ENCODE results near the gene ABCB4. TPM values are rescaled to one million over a fixed set of nuclear protein-coding genes. Genes with fewer than 3 reads are reported as not detected.

The ABCB4 gene
- polyA plus RNA-seq, 1 donor (not counting 4 experiments of a cell fraction or from before 2014, with no cell fraction given): not detected

DNA sequence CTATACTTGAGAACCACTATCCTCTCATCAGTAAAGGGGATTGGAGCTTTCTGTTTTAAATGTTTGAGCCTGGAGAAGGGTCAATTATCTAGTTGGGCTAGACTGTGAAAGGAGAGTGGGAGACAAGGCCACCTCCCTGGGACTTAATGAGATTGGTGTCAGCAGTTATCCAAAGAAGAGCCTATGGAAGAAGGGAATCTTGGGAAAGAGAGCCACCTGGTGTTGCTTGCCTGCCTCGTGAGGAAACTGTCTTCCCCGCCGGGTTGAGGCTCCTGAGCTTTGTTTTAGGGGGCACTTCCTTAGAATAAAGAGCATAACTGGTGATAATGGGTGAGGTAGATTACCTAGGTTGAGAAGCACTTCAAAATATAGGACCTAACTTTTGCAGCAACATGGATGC, 32.0 kb upstream of the ABCB4 start:
- H3K9me3 ChIP-seq (ENCODE audit: control insufficient read depth, low read depth, low read length): no peaks in the 10 kb centered on the region
- no peaks in the 10 kb centered on the region for H3K4me1 ChIP-seq (ENCODE audit: control insufficient read depth, extremely low read depth, insufficient read depth, low read length)
- DNase-seq (ENCODE audit: low read depth, low spot score) (no peak), FAIRE-seq (no peak)
- dilution Hi-C loops (cut with MboI; ENCODE audit: extremely low pct_ligation_motif_present, low sequenced_read_pairs): no loop called here
- TF ChIP-seq EZH2 (IDR thresholded peaks at IDR 0.05; ENCODE audit: low read length): no peak
- TF ChIP-seq, protein P1, sequence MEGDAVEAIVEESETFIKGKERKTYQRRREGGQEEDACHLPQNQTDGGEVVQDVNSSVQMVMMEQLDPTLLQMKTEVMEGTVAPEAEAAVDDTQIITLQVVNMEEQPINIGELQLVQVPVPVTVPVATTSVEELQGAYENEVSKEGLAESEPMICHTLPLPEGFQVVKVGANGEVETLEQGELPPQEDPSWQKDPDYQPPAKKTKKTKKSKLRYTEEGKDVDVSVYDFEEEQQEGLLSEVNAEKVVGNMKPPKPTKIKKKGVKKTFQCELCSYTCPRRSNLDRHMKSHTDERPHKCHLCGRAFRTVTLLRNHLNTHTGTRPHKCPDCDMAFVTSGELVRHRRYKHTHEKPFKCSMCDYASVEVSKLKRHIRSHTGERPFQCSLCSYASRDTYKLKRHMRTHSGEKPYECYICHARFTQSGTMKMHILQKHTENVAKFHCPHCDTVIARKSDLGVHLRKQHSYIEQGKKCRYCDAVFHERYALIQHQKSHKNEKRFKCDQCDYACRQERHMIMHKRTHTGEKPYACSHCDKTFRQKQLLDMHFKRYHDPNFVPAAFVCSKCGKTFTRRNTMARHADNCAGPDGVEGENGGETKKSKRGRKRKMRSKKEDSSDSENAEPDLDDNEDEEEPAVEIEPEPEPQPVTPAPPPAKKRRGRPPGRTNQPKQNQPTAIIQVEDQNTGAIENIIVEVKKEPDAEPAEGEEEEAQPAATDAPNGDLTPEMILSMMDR (optimal IDR thresholded peaks at IDR 0.05 in 1 of 3, IDR thresholded peaks at IDR 0.05 in 1 of 3, conservative IDR thresholded peaks at IDR 0.05 in 1 of 3; ENCODE audit: extremely low read depth in 1 of 3, insufficient read depth in 2 of 3, low read length in 3 of 3): peak in 1 of 3 experiments; percentile 44
- no peak overlapping the region for H3K9ac ChIP-seq (ENCODE audit: control insufficient read depth, extremely low read depth, insufficient read depth, low read length)
- no peak overlapping the region for H3K4me2 ChIP-seq (ENCODE audit: control insufficient read depth, extremely low read depth, insufficient read depth, low read depth, low read length)
- no peaks in the 10 kb centered on the region for H3K27me3 ChIP-seq (ENCODE audit: control insufficient read depth, extremely low read depth, insufficient read depth, low read length)
- no peak overlapping the region for H3K4me3 ChIP-seq (ENCODE audit: control insufficient read depth in 2 of 3, extremely low read depth in 1 of 3, insufficient read depth in 2 of 3, low read depth in 1 of 3, low read length in 3 of 3)
- no peaks in the 10 kb centered on the region for H3K9me1 ChIP-seq (ENCODE audit: control insufficient read depth, extremely low read depth, insufficient read depth, low read length)
- no peak overlapping the region for H2AFZ ChIP-seq (ENCODE audit: control insufficient read depth, low read length)
- no peaks in the 10 kb centered on the region for H3K79me2 ChIP-seq (ENCODE audit: control insufficient read depth, insufficient read depth, low read length)
- no peaks in the 10 kb centered on the region for H4K20me1 ChIP-seq (ENCODE audit: control insufficient read depth, extremely low read depth, insufficient read depth, low read length)
- H3K27ac ChIP-seq (ENCODE audit: control insufficient read depth, insufficient read depth, low read length): no peak overlapping the region
- no peaks in the 10 kb centered on the region for H3K36me3 ChIP-seq (ENCODE audit: control insufficient read depth in 2 of 2, extremely low read depth in 1 of 2, insufficient read depth in 2 of 2, low read length in 2 of 2)

DNA sequence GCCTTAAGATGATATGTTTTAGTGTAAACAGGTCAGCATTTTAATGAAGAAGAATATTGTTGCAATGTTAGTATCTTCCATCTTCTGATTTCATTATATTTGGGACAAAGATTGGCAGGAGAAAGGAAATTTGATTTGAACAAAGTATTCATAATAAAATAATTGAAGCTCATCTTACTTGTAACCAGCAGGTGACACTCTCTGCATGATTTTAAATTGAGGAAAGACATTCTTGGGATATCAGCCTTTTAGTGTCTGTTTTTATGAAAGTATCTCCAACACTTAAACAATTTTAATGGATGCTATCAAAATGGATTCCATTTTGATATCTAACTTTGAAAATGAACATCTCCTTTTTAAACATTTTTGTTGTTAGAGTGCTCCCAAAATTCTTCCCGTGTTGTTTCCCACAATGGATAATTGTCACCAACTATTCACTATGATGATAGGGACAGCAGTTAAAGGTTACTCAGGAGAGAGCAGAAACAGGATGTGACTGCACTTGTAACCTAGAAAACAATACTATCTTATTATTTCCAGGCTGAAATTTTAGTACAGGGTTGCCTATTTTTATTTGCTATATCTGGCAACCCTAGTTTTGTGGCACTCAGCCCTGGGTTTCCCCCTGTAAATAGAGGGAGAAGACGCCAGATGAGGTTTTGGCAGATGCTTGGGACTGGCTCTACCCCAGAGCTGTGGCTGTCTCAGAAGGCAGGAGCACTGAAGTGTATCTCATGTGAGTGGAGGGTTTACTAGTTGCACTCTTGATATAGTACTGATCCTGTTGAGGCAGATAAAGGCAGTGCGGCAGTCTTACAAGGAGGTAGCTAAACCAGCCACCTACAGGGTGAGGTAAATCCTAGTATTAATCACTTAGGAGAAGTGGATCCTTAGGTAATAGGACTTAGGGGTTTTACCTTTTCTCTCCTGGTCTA, 31.0 kb upstream of the ABCB4 start:
- DNase-seq (ENCODE audit: low read depth, low spot score): no peak
- FAIRE-seq: no peak

More for the DNA sequence above, 31.0 kb upstream of the ABCB4 start:
- H4K20me1 ChIP-seq (ENCODE audit: control insufficient read depth, extremely low read depth, insufficient read depth, low read length): no peaks in the 10 kb centered on the region
- H3K4me1 ChIP-seq (ENCODE audit: control insufficient read depth, extremely low read depth, insufficient read depth, low read length): no peaks in the 10 kb centered on the region
- no peaks in the 10 kb centered on the region for H3K9me3 ChIP-seq (ENCODE audit: control insufficient read depth, low read depth, low read length)
- H3K9me1 ChIP-seq (ENCODE audit: control insufficient read depth, extremely low read depth, insufficient read depth, low read length): no peaks in the 10 kb centered on the region
- no peaks in the 10 kb centered on the region for H3K36me3 ChIP-seq (ENCODE audit: control insufficient read depth in 2 of 2, extremely low read depth in 1 of 2, insufficient read depth in 2 of 2, low read length in 2 of 2)
- dilution Hi-C loops (cut with MboI; ENCODE audit: extremely low pct_ligation_motif_present, low sequenced_read_pairs): no loop called here
- no peak overlapping the region for H3K9ac ChIP-seq (ENCODE audit: control insufficient read depth, extremely low read depth, insufficient read depth, low read length)
- no peak overlapping the region for H3K4me2 ChIP-seq (ENCODE audit: control insufficient read depth, extremely low read depth, insufficient read depth, low read depth, low read length)
- H3K79me2 ChIP-seq (ENCODE audit: control insufficient read depth, insufficient read depth, low read length): no peaks in the 10 kb centered on the region
- no peak for TF ChIP-seq EZH2 (IDR thresholded peaks at IDR 0.05; ENCODE audit: low read length)
- TF ChIP-seq, protein P1 (optimal IDR thresholded peaks at IDR 0.05 in 1 of 3, IDR thresholded peaks at IDR 0.05 in 1 of 3, conservative IDR thresholded peaks at IDR 0.05 in 1 of 3; ENCODE audit: extremely low read depth in 1 of 3, insufficient read depth in 2 of 3, low read length in 3 of 3): peak in 1 of 3 experiments; percentile 33
- no peaks in the 10 kb centered on the region for H3K27me3 ChIP-seq (ENCODE audit: control insufficient read depth, extremely low read depth, insufficient read depth, low read length)
- H2AFZ ChIP-seq (ENCODE audit: control insufficient read depth, low read length): no peak overlapping the region
- H3K27ac ChIP-seq (ENCODE audit: control insufficient read depth, insufficient read depth, low read length): no peak overlapping the region
- H3K4me3 ChIP-seq (ENCODE audit: control insufficient read depth in 2 of 3, extremely low read depth in 1 of 3, insufficient read depth in 2 of 3, low read depth in 1 of 3, low read length in 3 of 3): no peak overlapping the region

Data from keratinocyte (primary cell).